Ishikawa (cell line): ENCODE data around the gene TAF10.
A peak's percentile ranks its signal among the peaks of the same experiment; 100 is the strongest.

Experiments used
- CEBPB ChIP-seq: IDR thresholded peaks from 2 replicates; pipeline ENCODE4 v1.6.1; 2012
- CREB1 ChIP-seq: IDR thresholded peaks from 2 replicates; pipeline ENCODE4 v1.6.1; 2012; ENCODE audit warnings: low read depth
- EGR1 ChIP-seq: IDR thresholded peaks from 2 replicates; pipeline ENCODE4 v1.6.1; 2012
- EP300 ChIP-seq: IDR thresholded peaks from 2 replicates; pipeline ENCODE4 v1.6.1; 2012; ENCODE audit warnings: borderline replicate concordance
- FOXM1 ChIP-seq: IDR thresholded peaks from 2 replicates; pipeline ENCODE4 v1.6.1; 2012; ENCODE audit warnings: low read depth, borderline replicate concordance
- MAX ChIP-seq: IDR thresholded peaks from 2 replicates; pipeline ENCODE4 v1.6.1; 2012
- NFIC ChIP-seq: IDR thresholded peaks from 2 replicates; pipeline ENCODE4 v1.6.1; 2012
- RAD21 ChIP-seq: IDR thresholded peaks from 2 replicates; pipeline ENCODE4 v1.6.1; 2012; ENCODE audit warnings: low read depth
- REST ChIP-seq: IDR thresholded peaks from 2 replicates; pipeline ENCODE4 v1.6.1; 2012; ENCODE audit warnings: low read depth, mild to moderate bottlenecking
- TAF1 ChIP-seq: IDR thresholded peaks from 2 replicates; pipeline ENCODE4 v1.6.1; 2012; ENCODE audit warnings: low read depth, mild to moderate bottlenecking
- TCF12 ChIP-seq: IDR thresholded peaks from 2 replicates; pipeline ENCODE4 v1.6.1; 2012; ENCODE audit warnings: low read depth
- TEAD4 ChIP-seq: IDR thresholded peaks from 2 replicates; pipeline ENCODE4 v1.6.1; 2012
- USF1 ChIP-seq: IDR thresholded peaks from 2 replicates; pipeline ENCODE4 v1.6.1; 2012
- YY1 ChIP-seq: IDR thresholded peaks from 2 replicates; pipeline ENCODE4 v1.6.1; 2012; ENCODE audit warnings: low read depth
- ZBTB7A ChIP-seq: IDR thresholded peaks from 2 replicates; pipeline ENCODE4 v1.6.1; 2012; ENCODE audit warnings: low read depth

The TAF10 gene

GRCh38 chr11:6625156-6625831 lies 13.3 kb upstream of the TAF10 start:
- no peak for TF ChIP-seq USF1
- no peak for TF ChIP-seq ZBTB7A
- no peak for TF ChIP-seq TCF12
- TF ChIP-seq CREB1, result no peak
- TF ChIP-seq FOXM1, result no peak
- no peak for TF ChIP-seq EGR1
- no peak for TF ChIP-seq NFIC
- no peak for TF ChIP-seq TAF1
- TF ChIP-seq RAD21, result no peak
- no peak for TF ChIP-seq EP300
- TF ChIP-seq TEAD4, result no peak

GRCh38 chr11:6623391-6624363 lies 11.7 kb upstream of the TAF10 start:
- TF ChIP-seq CEBPB (no peak), NFIC (no peak), REST (no peak), USF1 (no peak), MAX (no peak)

- no peak for TF ChIP-seq TAF1
- no peak for TF ChIP-seq CEBPB
- no peak for TF ChIP-seq RAD21
- TF ChIP-seq EP300, result no peak
- TF ChIP-seq YY1, result no peak
- no peak for TF ChIP-seq ZBTB7A
- no peak for TF ChIP-seq CREB1
- no peak for TF ChIP-seq FOXM1
- no peak for TF ChIP-seq NFIC
- TF ChIP-seq TEAD4, result no peak
Observed at GRCh38 chr11:6622261-6623171, 10.5 kb upstream of the TAF10 start.

GRCh38 chr11:6621711-6622211 lies 9.7 kb upstream of the TAF10 start:
- TF ChIP-seq TEAD4 (no peak), CREB1 (no peak), EGR1 (no peak), EP300 (no peak), YY1 (no peak)

GRCh38 chr11:6620636-6621035 lies 8.6 kb upstream of the TAF10 start:
- TF ChIP-seq TEAD4 (no peak), EGR1 (no peak), CEBPB (no peak), NFIC (no peak), CREB1 (no peak), EP300 (no peak)

- peak; percentile 100 for TF ChIP-seq USF1
- TF ChIP-seq CEBPB, result no peak
- TF ChIP-seq TCF12, result 0 out of 2 replicates have a peak, but pooled peaks have one; percentile 45
- 0 out of 2 replicates have a peak, but pooled peaks have one; percentile 50 for TF ChIP-seq ZBTB7A
- peak; percentile 63 for TF ChIP-seq MAX
- TF ChIP-seq TAF1, result peak; percentile 58; the same call in 1 of the 2 replicates
- TF ChIP-seq TEAD4, result no peak
- no peak for TF ChIP-seq EGR1
- TF ChIP-seq CREB1, result peak; percentile 94
Observed at GRCh38 chr11:6619004-6619745, 7.2 kb upstream of the TAF10 start, which contains the start of gene TPP1. TSS of gene TPP1 (minus strand) at chr11:6619422. CDS start at chr11:6619400, 22 bp downstream.
